D341Med (cell line): ENCODE results near the gene GET4.

Experiments used
- DNase-seq: peaks from one replicate; pipeline ENCODE4 v3.0.0; 2012; ENCODE audit warnings: low spot score

Gene GET4

GRCh38 chr7:876077-876971 is at the start of gene GET4:
TSS of gene GET4 (plus strand) at chr7:876554. CDS start at chr7:876646, 92 bp downstream.
- peak; percentile 97 for DNase-seq

GRCh38 chr7:828793-829561 is 47.4 kb upstream of the GET4 start:
- DNase-seq: peak; percentile 25

DNA sequence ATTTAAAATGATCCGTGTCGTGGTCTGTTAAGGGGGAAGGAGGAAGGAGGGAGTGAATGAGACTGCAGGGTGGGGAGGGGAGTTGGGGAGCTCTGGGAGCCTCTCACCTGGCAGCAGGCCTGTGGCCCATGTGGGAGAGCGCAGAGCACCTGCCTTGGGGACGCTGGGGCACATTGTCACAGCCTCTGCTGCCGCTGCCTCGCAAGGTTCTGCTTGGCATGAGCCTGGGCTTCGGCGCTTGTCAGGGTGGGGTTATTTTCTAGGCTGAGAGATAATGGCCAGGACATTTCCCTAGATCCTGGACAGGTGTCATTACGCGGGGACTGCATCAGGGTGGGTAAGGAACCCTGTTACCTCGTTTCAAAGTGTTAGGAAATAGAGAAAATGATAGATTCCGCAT is 46.3 kb upstream of the GET4 start:
- DNase-seq: peak; percentile 12

DNA sequence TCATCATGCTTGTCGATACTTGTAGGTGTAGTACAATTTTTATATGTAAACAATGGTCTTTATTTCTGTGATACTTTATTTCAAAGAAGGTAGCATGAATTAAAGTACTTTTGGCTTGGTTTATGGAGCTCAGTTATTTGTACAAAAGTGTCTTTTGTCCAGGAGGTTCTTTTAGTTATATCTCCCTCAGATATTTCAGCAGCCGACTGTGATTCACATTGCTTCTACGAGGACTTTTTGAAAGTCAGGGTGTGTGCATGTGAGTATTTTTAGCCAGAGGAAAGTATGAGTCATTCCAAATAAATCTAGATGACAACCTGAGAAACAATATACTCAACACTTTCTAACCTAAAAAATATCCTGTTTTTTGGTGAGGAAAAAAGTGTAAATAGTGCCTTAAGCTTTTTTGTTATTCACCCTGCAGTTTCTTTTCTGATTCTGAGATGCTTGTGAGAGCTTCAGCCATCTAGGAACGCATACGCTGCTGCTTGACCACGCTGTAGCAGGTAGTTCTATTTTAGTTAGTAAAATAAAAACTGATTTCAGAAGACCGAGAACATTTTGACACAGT is 44.7 kb upstream of the GET4 start:
- no peak for DNase-seq

DNA sequence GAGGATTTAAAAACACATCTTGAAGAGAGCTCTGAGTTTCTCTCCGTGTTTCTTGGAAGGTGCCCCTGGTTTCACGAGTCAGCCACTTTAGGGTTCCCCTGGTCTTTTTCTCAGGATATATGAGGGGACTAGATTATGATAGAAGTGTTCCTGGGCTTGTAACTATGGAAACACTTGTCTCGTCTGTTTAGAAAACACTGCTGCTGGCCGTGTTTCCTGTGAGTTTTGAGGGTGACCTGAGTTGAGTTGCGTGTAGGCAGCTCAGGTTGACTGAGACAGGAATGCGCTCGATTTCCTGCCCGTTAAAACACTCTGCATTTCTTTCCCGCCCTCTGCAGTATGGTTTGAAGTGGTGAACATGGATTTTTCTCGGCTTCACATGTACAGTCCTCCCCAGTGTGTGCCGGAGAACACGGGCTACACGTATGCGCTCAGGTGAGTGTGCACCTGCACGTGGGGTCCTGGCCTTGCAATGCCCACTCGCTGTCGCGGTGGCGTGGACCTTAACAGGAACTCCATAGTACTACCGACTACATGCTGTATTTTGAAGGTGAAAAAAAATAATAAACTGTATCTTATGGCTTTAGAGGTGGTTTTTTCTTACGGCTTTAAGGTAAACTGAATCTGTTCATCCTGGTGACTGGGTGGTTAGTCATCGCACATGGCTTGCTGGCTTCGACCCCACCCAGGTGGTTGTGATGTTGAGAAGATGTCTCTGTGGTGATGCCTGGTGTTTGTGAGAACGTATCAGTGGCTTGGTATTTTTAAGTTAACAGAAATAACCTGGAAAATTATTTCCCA is 44.0 kb upstream of the GET4 start, which contains the start of gene SUN1:
Gene SUN1 (plus strand): TSS at position 310 of the 801 bp plus-strand sequence. CDS start 49 bp downstream, at position 359.
- DNase-seq: no peak

GRCh38 chr7:832968-833424 is 43.4 kb upstream of the GET4 start:
- no peak for DNase-seq

GRCh38 chr7:833601-834258 is 42.6 kb upstream of the GET4 start:
- DNase-seq: no peak

DNA sequence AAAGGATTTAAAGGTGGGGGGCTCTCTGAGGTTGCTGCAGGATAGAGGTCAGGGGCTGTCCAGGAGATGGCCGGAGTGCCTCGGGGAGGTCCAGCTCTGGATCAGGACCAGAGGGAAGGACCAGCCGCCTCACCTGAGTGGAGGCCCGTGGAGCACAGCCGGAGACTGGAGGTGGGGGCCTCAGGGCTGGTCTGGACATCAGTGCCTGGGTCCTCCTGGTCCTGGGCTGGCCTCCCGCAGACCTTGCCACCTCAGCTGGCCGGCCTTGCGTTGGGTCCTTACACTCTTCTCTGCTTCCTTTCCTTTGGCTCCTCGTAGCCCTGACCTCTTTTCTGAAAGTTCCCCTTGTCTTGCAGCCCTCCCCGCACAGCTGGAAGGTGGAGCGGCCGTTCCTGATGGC is 42.1 kb upstream of the GET4 start:
- DNase-seq: no peak

GRCh38 chr7:835021-835420 is 41.3 kb upstream of the GET4 start:
- no peak for DNase-seq

GRCh38 chr7:835485-836401 is 40.6 kb upstream of the GET4 start:
- no peak for DNase-seq

- no peak for DNase-seq
Measured at GRCh38 chr7:836429-836828, 39.9 kb upstream of the GET4 start.

DNA sequence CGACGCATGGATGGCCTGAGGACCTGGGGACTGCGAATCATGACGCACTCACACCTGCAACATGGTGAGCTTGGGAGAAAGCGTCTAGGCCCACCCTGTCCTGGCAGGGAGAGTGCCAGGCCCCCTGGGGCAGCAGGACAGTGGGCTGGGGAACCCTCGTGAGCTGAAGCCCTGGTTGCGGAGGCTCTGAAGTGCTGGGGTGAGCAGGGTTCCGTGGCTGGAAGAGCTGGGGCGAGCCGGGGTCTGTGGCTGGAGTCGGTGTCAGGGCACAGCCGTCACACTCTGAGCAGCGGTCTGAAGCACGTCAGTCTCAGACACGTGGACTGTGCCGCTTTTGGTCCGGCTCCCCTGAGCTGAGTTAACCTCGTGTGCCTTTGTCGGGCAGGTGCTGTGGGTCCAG is 39.4 kb upstream of the GET4 start:
- DNase-seq: no peak

- no peak for DNase-seq
Measured at GRCh38 chr7:840001-840600, 36.3 kb upstream of the GET4 start.

- DNase-seq: no peak
Measured at GRCh38 chr7:841943-842342, 34.4 kb upstream of the GET4 start.

- no peak for DNase-seq
Measured at GRCh38 chr7:842431-843031, 33.8 kb upstream of the GET4 start.

GRCh38 chr7:843230-843629 is 33.1 kb upstream of the GET4 start:
- DNase-seq: no peak

- no peak for DNase-seq
Measured at GRCh38 chr7:844043-844442, 32.3 kb upstream of the GET4 start.

- DNase-seq: no peak
Measured at GRCh38 chr7:844514-844913, 31.8 kb upstream of the GET4 start.

DNA sequence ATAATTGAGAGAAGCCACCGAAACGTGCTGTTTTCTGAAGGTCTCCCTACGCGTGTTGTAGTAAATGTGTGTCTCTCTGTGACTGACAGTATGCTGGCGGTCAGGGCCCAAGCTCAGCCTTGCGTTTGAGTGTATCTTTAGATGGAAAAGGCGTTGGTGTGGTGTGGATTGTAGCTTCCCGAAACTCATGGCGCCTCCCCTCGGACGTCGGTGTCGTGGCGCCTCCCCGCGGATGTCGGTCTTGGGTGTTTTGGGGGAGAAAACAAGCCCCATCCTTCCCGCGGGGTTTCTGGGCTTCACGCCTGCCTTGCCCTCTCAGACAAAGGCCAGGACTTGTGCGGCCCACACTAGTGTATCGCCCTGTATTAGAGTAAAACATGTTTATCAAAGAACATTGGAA is 31.3 kb upstream of the GET4 start:
- no peak for DNase-seq
